Measurements from ENCODE around the gene SLC5A1.

GRCh38 chr22:31995046-31995445, 48.0 kb upstream of the SLC5A1 start:
- TF ChIP-seq POLR2A (IDR thresholded peaks at IDR 0.05) (no peak), CTCF (IDR thresholded peaks at IDR 0.05) (no peak)

Data from uterus (tissue), 2 donors.